Cardiac muscle cell (in vitro differentiated cells and primary cell): ENCODE measurements around the gene APIP. TPM values are rescaled to one million over a fixed set of nuclear protein-coding genes. Genes with fewer than 3 reads are reported as not detected.
A peak's percentile ranks its signal among the peaks of the same experiment; 100 is the strongest.
"Not testable (repeated sequence)": the region's sequence is repeated elsewhere in the genome, so short reads cannot be mapped to it uniquely, and the experiment has no call there.

Experiments used
- DNase-seq, 2 donors: peaks; one replicate each; pipeline versions ENCODE4 v3.0.0 to v3.0.0-alpha.2; 2010 to 2017; ENCODE audit warnings: low read depth in 1 of 2, low spot score in 1 of 2
- H3K27ac ChIP-seq: fragments of 200-600 bp; sonication (generic); 2 replicates; pipeline ENCODE4 v1.5.1; 2016
- H3K27me3 ChIP-seq: fragments of 200-600 bp; sonication (generic); 2 replicates; pipeline ENCODE4 v1.6.0; 2016; ENCODE audit warnings: control low read depth
- H3K36me3 ChIP-seq: fragments of 200-600 bp; sonication (generic); 2 replicates; pipeline ENCODE4 v1.5.1; 2016; ENCODE audit warnings: control low read depth
- H3K4me1 ChIP-seq: fragments of 200-600 bp; sonication (generic); 2 replicates; pipeline ENCODE4 v1.8.1; 2017; ENCODE audit warnings: low read depth, mild to moderate bottlenecking, mixed run types
- H3K4me3 ChIP-seq: fragments of 200-600 bp; sonication (generic); 2 replicates; pipeline ENCODE4 v1.5.1; 2016; ENCODE audit warnings: mild to moderate bottlenecking
- H3K9me3 ChIP-seq: fragments of 200-600 bp; sonication (generic); 2 replicates; pipeline ENCODE4 v1.5.1; 2017; ENCODE audit warnings: low read depth, mild to moderate bottlenecking, control low read depth
- CTCF ChIP-seq: IDR thresholded peaks from 2 replicates; pipeline ENCODE4 v1.5.1; 2012; ENCODE audit warnings: low read depth, mild to moderate bottlenecking, low read length
- polyA plus RNA-seq: library from polyadenylated mRNA; unstranded; fragments of >200 nt; fragmentation: Nextera tagmentation; extraction: Ambion mirVana; gene quantifications from 2 replicates; pipeline ENCODE4 v1.2.1, GENCODE V29; 2016
- total RNA-seq: library from RNA; depleted of rRNA; stranded (reverse); fragments of >200 nt; gene quantifications from 2 replicates; pipeline ENCODE4 v1.2.3, GENCODE V29; 2016

Gene APIP
- total and polyA plus RNA-seq, 2 experiments from 2014 or later = 18.3 to 29.2 TPM

- no peak overlapping the region for H3K27ac ChIP-seq
- H3K9me3 ChIP-seq = no peaks in the 10 kb centered on the region
- no peak for DNase-seq
- peaks cover 22% of the 10 kb centered on the region for H3K4me1 ChIP-seq
- no peaks in the 10 kb centered on the region for H3K27me3 ChIP-seq
- H3K36me3 ChIP-seq = no peaks in the 10 kb centered on the region
- TF ChIP-seq CTCF = no peak
- no peak overlapping the region for H3K4me3 ChIP-seq
These were observed 5.0 kb upstream of the APIP start for GRCh38 chr11:34921156-34921555.

- H3K27ac ChIP-seq = peak overlapping the region; percentile 95
- H3K36me3 ChIP-seq = no peaks in the 10 kb centered on the region
- peaks cover 21% of the 10 kb centered on the region for H3K4me1 ChIP-seq
- peak; percentile 28 to 37 for DNase-seq
- no peaks in the 10 kb centered on the region for H3K9me3 ChIP-seq
- no peaks in the 10 kb centered on the region for H3K27me3 ChIP-seq
- H3K4me3 ChIP-seq = peak overlapping the region; percentile 66
- TF ChIP-seq CTCF = no peak
These were observed 928 bp upstream of the APIP start for GRCh38 chr11:34916843-34917770.

DNA sequence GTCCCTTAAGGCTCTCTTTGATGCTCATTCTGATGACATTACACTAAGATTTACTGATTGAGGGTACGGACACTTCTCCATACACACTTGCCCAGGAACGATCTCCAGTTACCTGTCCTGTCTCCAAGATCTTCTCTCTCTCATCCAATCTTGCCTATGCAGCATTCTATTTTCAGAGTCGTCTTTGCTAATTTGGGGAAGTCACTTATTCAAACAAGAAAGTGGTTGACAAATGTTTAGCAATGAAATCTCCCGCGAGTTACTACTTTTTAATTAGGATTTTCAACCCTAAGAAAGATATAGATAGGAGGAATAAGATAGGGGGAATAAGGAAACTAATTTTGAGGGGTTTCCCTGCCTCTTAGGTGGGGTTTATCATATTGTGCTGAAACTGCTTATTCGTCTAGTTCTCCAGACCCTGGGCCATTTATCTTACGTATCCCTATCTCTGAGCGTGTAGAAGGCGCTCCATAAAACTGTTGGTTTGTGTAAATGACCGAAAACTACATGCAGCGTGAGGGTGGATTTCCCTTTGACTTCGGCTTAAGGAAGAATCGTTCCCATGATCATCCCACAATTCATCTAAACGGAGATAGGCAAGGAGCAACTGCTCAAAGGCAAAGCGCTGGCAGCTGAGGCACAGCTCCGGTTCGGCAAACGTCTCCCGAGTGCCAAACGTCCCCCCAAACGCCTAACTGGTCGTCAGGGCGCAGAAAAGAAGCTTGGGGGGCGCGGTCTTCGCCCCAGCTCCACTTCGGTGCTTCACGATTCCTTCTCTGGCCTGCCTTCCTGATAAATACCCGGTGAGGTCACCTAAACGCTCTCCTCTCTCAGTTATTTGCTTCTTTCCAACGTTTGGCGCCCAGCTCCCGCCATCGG is 804 bp downstream of the APIP start:
- DNase-seq = peak in 1 of 2 donors; percentile 51
- peak overlapping the region; percentile 66 for H3K4me3 ChIP-seq
- H3K27me3 ChIP-seq = no peaks in the 10 kb centered on the region
- TF ChIP-seq CTCF = no peak
- no peaks in the 10 kb centered on the region for H3K36me3 ChIP-seq
- H3K4me1 ChIP-seq = peaks cover 21% of the 10 kb centered on the region
- H3K9me3 ChIP-seq = no peaks in the 10 kb centered on the region
- H3K27ac ChIP-seq = peak overlapping the region; percentile 95

- H3K4me1 ChIP-seq = peaks cover 17% of the 10 kb centered on the region
- DNase-seq, H3K36me3 ChIP-seq, H3K4me3 ChIP-seq, H3K9me3 ChIP-seq, H3K27ac ChIP-seq, H3K27me3 ChIP-seq: not testable (repeated sequence)
These were observed 2.6 kb downstream of the APIP start for GRCh38 chr11:34913556-34913955.

DNA sequence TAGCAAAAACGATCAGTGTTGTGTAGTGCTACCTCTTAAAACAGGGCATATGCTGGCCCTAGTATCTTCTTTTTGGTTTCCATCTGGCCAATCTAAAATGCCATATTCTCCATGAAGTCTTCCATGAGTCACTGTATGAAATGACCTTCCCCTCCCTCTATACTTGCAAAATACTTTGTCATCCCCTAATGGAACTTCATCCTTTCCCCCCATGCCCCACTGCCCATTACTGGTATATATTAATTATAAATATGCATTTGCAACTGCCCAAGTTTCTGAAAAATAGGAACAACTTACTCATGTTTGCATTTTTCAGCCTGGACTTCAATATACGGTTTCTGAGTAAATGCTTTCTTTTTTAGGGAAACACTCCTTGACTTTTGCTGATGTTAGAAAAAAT is 4.5 kb downstream of the APIP start:
- TF ChIP-seq CTCF = no peak
- peaks cover 4% of the 10 kb centered on the region for H3K4me1 ChIP-seq
- no peaks in the 10 kb centered on the region for H3K9me3 ChIP-seq
- H3K27me3 ChIP-seq = no peaks in the 10 kb centered on the region
- no peak for DNase-seq
- no peak overlapping the region for H3K4me3 ChIP-seq
- no peaks in the 10 kb centered on the region for H3K36me3 ChIP-seq
- H3K27ac ChIP-seq = no peak overlapping the region

DNA sequence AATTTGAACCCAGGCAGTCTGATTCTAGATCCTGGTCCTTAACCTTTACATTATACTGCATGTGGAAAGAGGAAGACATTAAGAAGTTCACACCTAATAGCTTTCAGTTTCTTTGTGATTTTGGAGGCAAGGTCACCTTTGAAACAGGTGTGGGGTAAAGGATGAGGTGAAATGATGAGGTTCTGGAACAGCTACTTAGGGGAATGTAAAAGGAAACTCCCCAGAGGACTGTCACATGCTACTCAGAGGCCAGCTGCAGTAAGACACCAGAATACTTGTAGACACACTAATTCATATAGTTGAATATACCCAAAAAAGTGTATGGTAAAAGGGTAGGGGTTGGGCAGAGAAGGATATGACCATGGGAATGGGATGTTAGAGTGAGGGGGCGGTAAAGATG is 5.4 kb downstream of the APIP start:
- no peak for DNase-seq
- Histone ChIP-seq H3K36me3 (no peaks in the 10 kb centered on the region), H3K27ac (no peak overlapping the region), H3K27me3 (no peaks in the 10 kb centered on the region), H3K4me3 (no peak overlapping the region), H3K4me1 (peaks cover 4% of the 10 kb centered on the region), H3K9me3 (no peaks in the 10 kb centered on the region)
- TF ChIP-seq CTCF = no peak
